IPS DF 6.9 (cell line): ENCODE measurements around the gene TLE3.

Source experiments
- DNase-seq: peaks from one replicate; pipeline ENCODE4 v3.0.0-alpha.2; 2013; ENCODE audit warnings: low read depth, low spot score
- H3K27ac ChIP-seq: one replicate; pipeline ENCODE4 v1.5.1; 2013; ENCODE audit warnings: low read length, control low read depth
- H3K27me3 ChIP-seq: 2 replicates; pipeline ENCODE4 v1.6.1; 2013; ENCODE audit warnings: mild to moderate bottlenecking, low read length; ENCODE audit not compliant: control insufficient read depth, insufficient read depth
- H3K36me3 ChIP-seq: 2 replicates; pipeline ENCODE4 v1.6.1; 2013; ENCODE audit warnings: low read length; ENCODE audit not compliant: control insufficient read depth, insufficient read depth
- H3K4me1 ChIP-seq: 2 replicates; pipeline ENCODE4 v1.6.1; 2013; ENCODE audit warnings: low read length; ENCODE audit not compliant: control insufficient read depth, insufficient read depth
- H3K4me3 ChIP-seq: 2 replicates; pipeline ENCODE4 v1.5.1; 2013; ENCODE audit warnings: mild to moderate bottlenecking, low read length
- H3K9me3 ChIP-seq: 2 replicates; pipeline ENCODE4 v1.6.1; 2013; ENCODE audit warnings: low read length, inconsistent platforms; ENCODE audit not compliant: control insufficient read depth, insufficient read depth
- WGBS: extraction: QIAGEN DNeasy Blood & Tissue Kit; methylation state at CpG from one replicate; pipeline ENCODE4 v1.1.7; 2013; ENCODE audit warnings: mixed read lengths, missing lambda C conversion rate; ENCODE audit not compliant: insufficient read length, insufficient coverage; 5-methylcytosine and 5-hydroxymethylcytosine counted together

The TLE3 gene

GRCh38 chr15:70006259-70007147 lies 91.2 kb downstream of the TLE3 start:
- no peaks in the 10 kb centered on the region for H3K4me1 ChIP-seq
- H3K36me3 ChIP-seq = no peaks in the 10 kb centered on the region
- DNase-seq = no peak
- no peak overlapping the region for H3K27ac ChIP-seq
- H3K9me3 ChIP-seq = no peaks in the 10 kb centered on the region
- no peak overlapping the region for H3K4me3 ChIP-seq
- WGBS = no CpG with 5 or more reads among the region's 12 CpGs
- no peaks in the 10 kb centered on the region for H3K27me3 ChIP-seq

GRCh38 chr15:70004826-70005225 lies 92.9 kb downstream of the TLE3 start:
- DNase-seq = no peak
- H3K27ac ChIP-seq = no peak overlapping the region
- H3K27me3 ChIP-seq = no peaks in the 10 kb centered on the region
- no peak overlapping the region for H3K4me3 ChIP-seq
- H3K4me1 ChIP-seq = no peaks in the 10 kb centered on the region
- no peaks in the 10 kb centered on the region for H3K36me3 ChIP-seq
- WGBS = no CpG with 5 or more reads among the region's 3 CpGs
- H3K9me3 ChIP-seq = no peaks in the 10 kb centered on the region

GRCh38 chr15:70002897-70003296 lies 94.8 kb downstream of the TLE3 start:
- no CpG with 5 or more reads among the region's 2 CpGs for WGBS
- no peaks in the 10 kb centered on the region for H3K36me3 ChIP-seq

GRCh38 chr15:70001859-70002258 lies 95.9 kb downstream of the TLE3 start:
- no peaks in the 10 kb centered on the region for H3K27me3 ChIP-seq
- no peak for DNase-seq
- H3K4me3 ChIP-seq = no peak overlapping the region
- no peaks in the 10 kb centered on the region for H3K36me3 ChIP-seq
- no CpG with 5 or more reads among the region's 4 CpGs for WGBS
- no peaks in the 10 kb centered on the region for H3K4me1 ChIP-seq
- no peaks in the 10 kb centered on the region for H3K9me3 ChIP-seq
- no peak overlapping the region for H3K27ac ChIP-seq

More at GRCh38 chr15:70002897-70003296, 94.8 kb downstream of the TLE3 start:
- H3K9me3 ChIP-seq = no peaks in the 10 kb centered on the region
- DNase-seq = no peak
- H3K27ac ChIP-seq = no peak overlapping the region
- H3K4me1 ChIP-seq = no peaks in the 10 kb centered on the region
- no peak overlapping the region for H3K4me3 ChIP-seq
- no peaks in the 10 kb centered on the region for H3K27me3 ChIP-seq

GRCh38 chr15:69999392-70000085 lies 98.2 kb downstream of the TLE3 start:
- H3K36me3 ChIP-seq = no peaks in the 10 kb centered on the region
- H3K4me3 ChIP-seq = no peak overlapping the region
- H3K27ac ChIP-seq = no peak overlapping the region
- DNase-seq = no peak
- no peaks in the 10 kb centered on the region for H3K9me3 ChIP-seq
- H3K4me1 ChIP-seq = no peaks in the 10 kb centered on the region
- no peaks in the 10 kb centered on the region for H3K27me3 ChIP-seq
- no CpG with 5 or more reads among the region's 17 CpGs for WGBS

GRCh38 chr15:69998541-69999391 lies 99.0 kb downstream of the TLE3 start:
- Histone ChIP-seq H3K4me1 (no peaks in the 10 kb centered on the region), H3K36me3 (no peaks in the 10 kb centered on the region), H3K9me3 (no peaks in the 10 kb centered on the region), H3K4me3 (no peak overlapping the region), H3K27ac (no peak overlapping the region), H3K27me3 (no peaks in the 10 kb centered on the region)
- no CpG with 5 or more reads among the region's 15 CpGs for WGBS
- DNase-seq = no peak

- Histone ChIP-seq H3K27me3 (no peaks in the 10 kb centered on the region), H3K4me3 (no peak overlapping the region), H3K9me3 (no peaks in the 10 kb centered on the region), H3K27ac (no peak overlapping the region), H3K36me3 (no peaks in the 10 kb centered on the region), H3K4me1 (no peaks in the 10 kb centered on the region)
- no peak for DNase-seq
- WGBS = no CpG with 5 or more reads among the region's 2 CpGs
Measured at GRCh38 chr15:69997813-69998212, 99.9 kb downstream of the TLE3 start.
